ENCODE data around the gene ROBO1. TPM values are rescaled to one million over a fixed set of nuclear protein-coding genes. Genes with fewer than 3 reads are reported as not detected.

ROBO1 gene
- total RNA-seq, 1 donor from 2014 or later, result 0.16 TPM

- H3K27ac Mint-ChIP-seq, result no peak overlapping the region
- H3K4me3 Mint-ChIP-seq, result no peak overlapping the region
- H3K36me3 Mint-ChIP-seq (ENCODE audit: low read depth), result no peaks in the 10 kb centered on the region
- H3K4me1 Mint-ChIP-seq (ENCODE audit: low read depth), result no peaks in the 10 kb centered on the region
- no peaks in the 10 kb centered on the region for H3K27me3 Mint-ChIP-seq (ENCODE audit: insufficient read depth)
- intact Hi-C loops (cut with micrococcal nuclease), result no loop called here
- H3K9me3 Mint-ChIP-seq, result peaks cover 4% of the 10 kb centered on the region
- DNase-seq (ENCODE audit: low spot score), result no peak
These were observed 885.5 kb downstream of the ROBO1 start for GRCh38 chr3:78882251-78882650.

GRCh38 chr3:78881501-78881900, 886.3 kb downstream of the ROBO1 start:
- no peaks in the 10 kb centered on the region for H3K36me3 Mint-ChIP-seq (ENCODE audit: low read depth)

GRCh38 chr3:78880603-78881461, 887.0 kb downstream of the ROBO1 start:
- intact Hi-C loops (cut with micrococcal nuclease), result no loop called here
- Mint-ChIP-seq H3K4me1 (ENCODE audit: low read depth) (no peaks in the 10 kb centered on the region), H3K27me3 (ENCODE audit: insufficient read depth) (no peaks in the 10 kb centered on the region), H3K9me3 (peaks cover 4% of the 10 kb centered on the region), H3K27ac (no peak overlapping the region), H3K4me3 (no peak overlapping the region), H3K36me3 (ENCODE audit: low read depth) (no peaks in the 10 kb centered on the region)
- no peak for DNase-seq (ENCODE audit: low spot score)

More at GRCh38 chr3:78881501-78881900, 886.3 kb downstream of the ROBO1 start:
- no peak for DNase-seq (ENCODE audit: low spot score)
- Mint-ChIP-seq H3K9me3 (peaks cover 4% of the 10 kb centered on the region), H3K4me3 (no peak overlapping the region), H3K27me3 (ENCODE audit: insufficient read depth) (no peaks in the 10 kb centered on the region), H3K27ac (no peak overlapping the region), H3K4me1 (ENCODE audit: low read depth) (no peaks in the 10 kb centered on the region)
- intact Hi-C loops (cut with micrococcal nuclease), result no loop called here

- intact Hi-C loops (cut with micrococcal nuclease), result no loop called here
- no peaks in the 10 kb centered on the region for H3K4me1 Mint-ChIP-seq (ENCODE audit: low read depth)
- H3K27me3 Mint-ChIP-seq (ENCODE audit: insufficient read depth), result no peaks in the 10 kb centered on the region
- H3K9me3 Mint-ChIP-seq, result peaks cover 4% of the 10 kb centered on the region
- no peak overlapping the region for H3K4me3 Mint-ChIP-seq
- no peak for DNase-seq (ENCODE audit: low spot score)
- no peaks in the 10 kb centered on the region for H3K36me3 Mint-ChIP-seq (ENCODE audit: low read depth)
- H3K27ac Mint-ChIP-seq, result no peak overlapping the region
These were observed 888.4 kb downstream of the ROBO1 start for GRCh38 chr3:78879295-78879860.

GRCh38 chr3:78878789-78879188, 889.0 kb downstream of the ROBO1 start:
- Mint-ChIP-seq H3K4me1 (ENCODE audit: low read depth) (no peaks in the 10 kb centered on the region), H3K36me3 (ENCODE audit: low read depth) (no peaks in the 10 kb centered on the region), H3K27ac (no peak overlapping the region), H3K27me3 (ENCODE audit: insufficient read depth) (no peaks in the 10 kb centered on the region), H3K4me3 (no peak overlapping the region), H3K9me3 (peaks cover 4% of the 10 kb centered on the region)
- intact Hi-C loops (cut with micrococcal nuclease), result no loop called here
- DNase-seq (ENCODE audit: low spot score), result no peak

GRCh38 chr3:78878011-78878410, 889.8 kb downstream of the ROBO1 start:
- H3K36me3 Mint-ChIP-seq (ENCODE audit: low read depth), result no peaks in the 10 kb centered on the region
- peaks cover 4% of the 10 kb centered on the region for H3K9me3 Mint-ChIP-seq
- H3K27me3 Mint-ChIP-seq (ENCODE audit: insufficient read depth), result no peaks in the 10 kb centered on the region
- no peaks in the 10 kb centered on the region for H3K4me1 Mint-ChIP-seq (ENCODE audit: low read depth)
- no peak overlapping the region for H3K4me3 Mint-ChIP-seq
- H3K27ac Mint-ChIP-seq, result no peak overlapping the region
- DNase-seq (ENCODE audit: low spot score), result no peak
- intact Hi-C loops (cut with micrococcal nuclease), result no loop called here

GRCh38 chr3:78875851-78876250, 891.9 kb downstream of the ROBO1 start:
- no peaks in the 10 kb centered on the region for H3K9me3 Mint-ChIP-seq
- H3K36me3 Mint-ChIP-seq (ENCODE audit: low read depth), result no peaks in the 10 kb centered on the region
- DNase-seq (ENCODE audit: low spot score), result no peak
- intact Hi-C loops (cut with micrococcal nuclease), result no loop called here
- H3K4me1 Mint-ChIP-seq (ENCODE audit: low read depth), result no peaks in the 10 kb centered on the region
- H3K27me3 Mint-ChIP-seq (ENCODE audit: insufficient read depth), result no peaks in the 10 kb centered on the region
- no peak overlapping the region for H3K4me3 Mint-ChIP-seq
- H3K27ac Mint-ChIP-seq, result no peak overlapping the region

- H3K4me1 Mint-ChIP-seq (ENCODE audit: low read depth), result no peaks in the 10 kb centered on the region
- intact Hi-C loops (cut with micrococcal nuclease), result no loop called here
- DNase-seq (ENCODE audit: low spot score), result no peak
- H3K4me3 Mint-ChIP-seq, result no peak overlapping the region
- no peaks in the 10 kb centered on the region for H3K27me3 Mint-ChIP-seq (ENCODE audit: insufficient read depth)
- no peaks in the 10 kb centered on the region for H3K36me3 Mint-ChIP-seq (ENCODE audit: low read depth)
- no peaks in the 10 kb centered on the region for H3K9me3 Mint-ChIP-seq
- no peak overlapping the region for H3K27ac Mint-ChIP-seq
These were observed 892.4 kb downstream of the ROBO1 start for GRCh38 chr3:78875436-78875835.

- intact Hi-C loops (cut with micrococcal nuclease), result no loop called here
- Mint-ChIP-seq H3K27me3 (ENCODE audit: insufficient read depth) (no peaks in the 10 kb centered on the region), H3K4me3 (no peak overlapping the region), H3K27ac (no peak overlapping the region), H3K4me1 (ENCODE audit: low read depth) (no peaks in the 10 kb centered on the region), H3K9me3 (no peaks in the 10 kb centered on the region), H3K36me3 (ENCODE audit: low read depth) (no peaks in the 10 kb centered on the region)
- DNase-seq (ENCODE audit: low spot score), result no peak
These were observed 894.2 kb downstream of the ROBO1 start for GRCh38 chr3:78873641-78874040.

- no peak for DNase-seq (ENCODE audit: low spot score)
- H3K36me3 Mint-ChIP-seq (ENCODE audit: low read depth), result no peaks in the 10 kb centered on the region
- no peak overlapping the region for H3K27ac Mint-ChIP-seq
- H3K27me3 Mint-ChIP-seq (ENCODE audit: insufficient read depth), result no peaks in the 10 kb centered on the region
- no peaks in the 10 kb centered on the region for H3K9me3 Mint-ChIP-seq
- H3K4me3 Mint-ChIP-seq, result no peak overlapping the region
- intact Hi-C loops (cut with micrococcal nuclease), result no loop called here
- no peaks in the 10 kb centered on the region for H3K4me1 Mint-ChIP-seq (ENCODE audit: low read depth)
These were observed 895.6 kb downstream of the ROBO1 start for GRCh38 chr3:78872195-78872594.

GRCh38 chr3:78871048-78871447, 896.8 kb downstream of the ROBO1 start:
- Mint-ChIP-seq H3K27ac (no peak overlapping the region), H3K36me3 (ENCODE audit: low read depth) (no peaks in the 10 kb centered on the region), H3K4me1 (ENCODE audit: low read depth) (no peaks in the 10 kb centered on the region), H3K27me3 (ENCODE audit: insufficient read depth) (no peaks in the 10 kb centered on the region), H3K9me3 (no peaks in the 10 kb centered on the region), H3K4me3 (no peak overlapping the region)
- intact Hi-C loops (cut with micrococcal nuclease), result no loop called here
- DNase-seq (ENCODE audit: low spot score), result no peak

GRCh38 chr3:78870484-78870883, 897.3 kb downstream of the ROBO1 start:
- H3K9me3 Mint-ChIP-seq, result no peaks in the 10 kb centered on the region
- no peak overlapping the region for H3K27ac Mint-ChIP-seq
- DNase-seq (ENCODE audit: low spot score), result no peak
- H3K4me3 Mint-ChIP-seq, result no peak overlapping the region
- H3K36me3 Mint-ChIP-seq (ENCODE audit: low read depth), result no peaks in the 10 kb centered on the region
- intact Hi-C loops (cut with micrococcal nuclease), result no loop called here
- no peaks in the 10 kb centered on the region for H3K27me3 Mint-ChIP-seq (ENCODE audit: insufficient read depth)
- H3K4me1 Mint-ChIP-seq (ENCODE audit: low read depth), result no peaks in the 10 kb centered on the region

- Mint-ChIP-seq H3K4me1 (ENCODE audit: low read depth) (no peaks in the 10 kb centered on the region), H3K4me3 (no peak overlapping the region), H3K27ac (no peak overlapping the region), H3K27me3 (ENCODE audit: insufficient read depth) (no peaks in the 10 kb centered on the region), H3K36me3 (ENCODE audit: low read depth) (no peaks in the 10 kb centered on the region), H3K9me3 (no peaks in the 10 kb centered on the region)
- intact Hi-C loops (cut with micrococcal nuclease), result no loop called here
- no peak for DNase-seq (ENCODE audit: low spot score)
These were observed 899.2 kb downstream of the ROBO1 start for GRCh38 chr3:78868570-78868969.
